Renal cortex interstitium (tissue), 11 donors: Measurements from ENCODE around the gene SECISBP2L. TPM values are rescaled to one million over a fixed set of nuclear protein-coding genes. Genes with fewer than 3 reads are reported as not detected.
"Not testable (repeated sequence)": the region's sequence is repeated elsewhere in the genome, so short reads cannot be mapped to it uniquely, and the experiment has no call there.

Source experiments
- DNase-seq, 11 donors: peaks; one replicate each; pipeline ENCODE4 v3.0.0-alpha.2; 2013; ENCODE audit warnings: low read depth in 9 of 11, low spot score in 4 of 11; ENCODE audit errors: extremely low read depth in 1 of 11
- polyA plus RNA-seq, 3 donors: library from polyadenylated mRNA; unstranded; fragments of 120-200 nt; gene quantifications; one replicate each; pipeline ENCODE4 v1.2.1, GENCODE V29; 2013; ENCODE audit not compliant: insufficient read length in 3 of 3

Gene SECISBP2L
- polyA plus RNA-seq, 3 donors: 45.9 to 71.8 (median 57.9) TPM

GRCh38 chr15:48981941-48982340 lies 64.3 kb downstream of the SECISBP2L start:
- DNase-seq: no peak

- DNase-seq: no peak
Observed at GRCh38 chr15:48978638-48979037, 67.6 kb downstream of the SECISBP2L start.

GRCh38 chr15:48976444-48977088 lies 69.7 kb downstream of the SECISBP2L start:
- no peak for DNase-seq

- peak in 9 of 11 donors; percentile 59 to 83 (median 72) for DNase-seq
Observed at GRCh38 chr15:48975472-48976419, 70.5 kb downstream of the SECISBP2L start.

GRCh38 chr15:48974882-48975281 lies 71.4 kb downstream of the SECISBP2L start:
- DNase-seq: peak in 1 of 11 donors; percentile 17

GRCh38 chr15:48972750-48973503 lies 73.3 kb downstream of the SECISBP2L start:
- DNase-seq: no peak

- not testable (repeated sequence) for DNase-seq
Observed at GRCh38 chr15:48970926-48971325, 75.3 kb downstream of the SECISBP2L start.

- no peak for DNase-seq
Observed at GRCh38 chr15:48968066-48968465, 78.2 kb downstream of the SECISBP2L start.

GRCh38 chr15:48967336-48967735 lies 78.9 kb downstream of the SECISBP2L start:
- DNase-seq: no peak

GRCh38 chr15:48966595-48967301 lies 79.5 kb downstream of the SECISBP2L start:
- DNase-seq: no peak

- DNase-seq: no peak
Observed at GRCh38 chr15:48965972-48966371, 80.3 kb downstream of the SECISBP2L start.

GRCh38 chr15:48964898-48965297 lies 81.3 kb downstream of the SECISBP2L start:
- DNase-seq: no peak

- DNase-seq: peak in 10 of 11 donors; percentile 51 to 76 (median 66)
Observed at GRCh38 chr15:48963524-48964113, 82.6 kb downstream of the SECISBP2L start, which contains the start of gene SHC4. Gene SHC4 (minus strand): TSS chr15:48963919. CDS start chr15:48963015, 904 bp downstream.

GRCh38 chr15:48962662-48963523 lies 83.4 kb downstream of the SECISBP2L start:
- DNase-seq: peak in 6 of 11 donors; percentile 38 to 56 (median 49)

- no peak for DNase-seq
Observed at GRCh38 chr15:48955967-48956366, 90.3 kb downstream of the SECISBP2L start.

GRCh38 chr15:48955370-48955769 lies 90.9 kb downstream of the SECISBP2L start:
- no peak for DNase-seq

GRCh38 chr15:48954538-48954937 lies 91.7 kb downstream of the SECISBP2L start:
- no peak for DNase-seq

GRCh38 chr15:48946840-48947187 lies 99.4 kb downstream of the SECISBP2L start:
- DNase-seq: no peak
